Amygdala (tissue), 56 donors: Measurements from ENCODE around the gene PELO.
"Not testable (repeated sequence)": the region's sequence is repeated elsewhere in the genome, so short reads cannot be mapped to it uniquely, and the experiment has no call there.

Experiments
- DNase-seq, 56 donors: peaks; one replicate each; lab custom pipeline; 2025; lab: John Stamatoyannopoulos, UW

PELO gene

GRCh38 chr5:52787600-52788504 is at the start of gene PELO, which contains the start of gene ITGA1:
Gene PELO (plus strand): TSS chr5:52787916. CDS start chr5:52800395, 12,479 bp downstream.
Gene ITGA1 (plus strand): TSS chr5:52787916. CDS start chr5:52788354, 438 bp downstream.
- DNase-seq: peak in 24 of 56 donors; percentile 2 to 60 (median 28)

- DNase-seq: no peak
Observed at GRCh38 chr5:52738095-52738506, 49.6 kb upstream of the PELO start.

GRCh38 chr5:52740007-52740406 is 47.7 kb upstream of the PELO start:
- DNase-seq: no peak

- no peak for DNase-seq
Observed at GRCh38 chr5:52743012-52743411, 44.7 kb upstream of the PELO start.

GRCh38 chr5:52743529-52743928 is 44.2 kb upstream of the PELO start:
- DNase-seq: no peak

- no peak for DNase-seq
Observed at GRCh38 chr5:52743970-52744369, 43.7 kb upstream of the PELO start.

GRCh38 chr5:52744867-52745458 is 42.8 kb upstream of the PELO start:
- DNase-seq: not testable (repeated sequence)

- DNase-seq: no peak
Observed at GRCh38 chr5:52746539-52746938, 41.2 kb upstream of the PELO start.

- DNase-seq: no peak
Observed at GRCh38 chr5:52748590-52748989, 39.1 kb upstream of the PELO start.

- DNase-seq: no peak
Observed at GRCh38 chr5:52749666-52750065, 38.0 kb upstream of the PELO start.

- no peak for DNase-seq
Observed at GRCh38 chr5:52751137-52751536, 36.6 kb upstream of the PELO start.

- DNase-seq: no peak
Observed at GRCh38 chr5:52754051-52754450, 33.7 kb upstream of the PELO start.

- no peak for DNase-seq
Observed at GRCh38 chr5:52757527-52757926, 30.2 kb upstream of the PELO start.

GRCh38 chr5:52758014-52758413 is 29.7 kb upstream of the PELO start:
- no peak for DNase-seq

GRCh38 chr5:52759331-52759730 is 28.4 kb upstream of the PELO start:
- no peak for DNase-seq

- DNase-seq: no peak
Observed at GRCh38 chr5:52760695-52761366, 26.9 kb upstream of the PELO start.

- DNase-seq: no peak
Observed at GRCh38 chr5:52767217-52767743, 20.4 kb upstream of the PELO start.

GRCh38 chr5:52767766-52768480 is 19.8 kb upstream of the PELO start:
- DNase-seq: no peak

GRCh38 chr5:52769061-52769460 is 18.7 kb upstream of the PELO start:
- no peak for DNase-seq

- DNase-seq: no peak
Observed at GRCh38 chr5:52770287-52770939, 17.3 kb upstream of the PELO start.
